NK-92 (cell line): Measurements from ENCODE around the gene SPDYE16.
"Not testable (repeated sequence)": the region's sequence is repeated elsewhere in the genome, so short reads cannot be mapped to it uniquely, and the experiment has no call there.

Experiments used
- DNase-seq: peaks from one replicate; lab custom pipeline; 2025; ENCODE audit not compliant: unreplicated experiment; lab: John Stamatoyannopoulos, UW

The SPDYE16 gene

GRCh38 chr7:76549855-76550248 lies 6.8 kb upstream of the SPDYE16 start:
- not testable (repeated sequence) for DNase-seq

DNA sequence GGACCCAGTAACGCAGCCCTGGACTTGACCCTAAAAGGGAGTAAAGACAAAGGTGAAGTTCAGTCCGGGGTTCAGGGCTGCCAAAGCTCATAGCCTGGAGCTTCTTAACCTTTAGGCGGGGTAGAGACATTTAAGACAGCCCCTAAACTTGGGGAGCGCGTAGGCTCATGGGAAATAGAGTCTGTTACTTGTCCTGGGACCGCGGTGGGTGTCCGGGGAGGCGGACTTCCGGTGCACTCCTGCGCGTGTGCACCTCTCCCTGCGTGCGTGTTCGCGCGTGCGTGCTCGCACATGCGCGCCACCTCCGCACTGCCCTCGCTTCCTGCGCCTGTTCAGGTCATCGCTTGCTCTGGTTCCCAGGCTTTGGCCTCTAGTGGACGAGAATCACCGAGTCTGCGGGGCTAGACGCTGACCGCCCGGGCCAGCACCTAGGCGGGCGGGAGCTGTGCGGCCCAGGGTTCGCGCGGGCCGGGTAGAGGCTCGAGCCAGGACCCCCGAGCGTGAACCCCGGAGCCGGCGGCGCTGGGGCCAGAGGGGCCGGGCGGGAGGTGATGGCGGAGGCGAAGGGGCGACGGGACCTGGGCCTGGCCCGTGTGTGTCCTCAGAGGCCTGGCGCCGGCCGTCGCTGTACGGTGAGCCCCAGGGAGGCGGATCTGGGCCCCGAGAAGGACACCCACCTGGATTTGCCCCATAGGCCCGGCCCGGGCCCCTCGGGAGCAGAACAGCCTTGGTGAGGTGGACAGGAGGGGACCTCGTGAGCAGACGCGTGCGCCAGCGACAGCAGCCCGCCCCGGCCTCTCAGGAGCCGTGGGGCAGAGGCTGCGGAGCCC lies 6.1 kb upstream of the SPDYE16 start:
- peak; percentile 18 for DNase-seq

GRCh38 chr7:76531643-76532042 lies 11.5 kb downstream of the SPDYE16 start:
- DNase-seq: not testable (repeated sequence)

- not testable (repeated sequence) for DNase-seq
These were observed 16.9 kb downstream of the SPDYE16 start for GRCh38 chr7:76526183-76526582.

GRCh38 chr7:76516932-76517331 lies 26.2 kb downstream of the SPDYE16 start:
- not testable (repeated sequence) for DNase-seq

GRCh38 chr7:76515999-76516443 lies 27.1 kb downstream of the SPDYE16 start:
- DNase-seq: no peak

- DNase-seq: no peak
These were observed 27.9 kb downstream of the SPDYE16 start for GRCh38 chr7:76514926-76515771.

DNA sequence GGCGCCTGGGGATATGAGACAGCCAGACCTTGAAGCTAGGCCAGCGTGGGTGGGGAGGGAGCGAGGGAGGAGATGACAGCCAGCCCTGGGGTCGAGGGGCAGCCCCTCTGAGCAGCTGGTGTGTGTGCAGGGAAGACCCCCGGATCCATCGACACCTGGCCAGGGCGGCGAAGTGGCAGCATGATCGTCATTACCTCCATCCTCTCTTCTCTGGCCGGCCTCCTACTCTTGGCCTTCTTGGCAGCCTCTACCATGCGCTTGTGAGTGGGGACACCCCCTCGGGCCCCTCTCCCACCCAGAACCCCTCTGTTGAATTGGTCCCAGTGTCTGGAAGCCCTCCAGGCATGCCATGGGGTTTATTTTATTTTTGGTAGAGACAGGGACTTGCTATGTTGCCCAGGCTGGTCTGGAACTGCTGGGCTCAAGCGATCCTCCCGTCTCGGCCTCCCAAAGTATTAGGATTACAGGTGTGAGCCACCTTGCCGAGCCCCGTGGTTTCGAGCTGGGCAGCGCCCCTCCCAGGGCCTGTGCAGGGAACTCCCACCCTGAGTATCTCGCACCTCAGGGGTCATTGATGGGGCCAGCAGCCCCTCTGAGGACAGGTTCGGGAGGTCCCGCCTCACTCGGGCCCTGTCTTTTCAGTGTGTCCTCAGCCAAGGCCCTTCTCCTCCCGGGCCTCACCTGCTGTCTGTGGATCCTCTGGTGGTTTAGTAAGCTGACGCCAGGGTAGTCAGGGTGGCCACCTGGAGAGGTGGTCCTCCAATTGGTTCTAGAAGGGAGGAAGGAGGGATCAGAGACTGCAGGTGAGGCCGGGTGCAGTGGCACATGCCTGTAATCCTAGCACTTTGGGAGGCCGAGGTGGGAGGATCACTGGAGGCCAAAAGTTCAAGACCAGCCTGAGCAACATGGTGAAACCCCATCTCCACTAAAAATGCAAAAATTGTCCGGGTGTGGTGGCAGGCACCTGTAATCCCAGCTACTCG lies 29.0 kb downstream of the SPDYE16 start:
- no peak for DNase-seq

DNA sequence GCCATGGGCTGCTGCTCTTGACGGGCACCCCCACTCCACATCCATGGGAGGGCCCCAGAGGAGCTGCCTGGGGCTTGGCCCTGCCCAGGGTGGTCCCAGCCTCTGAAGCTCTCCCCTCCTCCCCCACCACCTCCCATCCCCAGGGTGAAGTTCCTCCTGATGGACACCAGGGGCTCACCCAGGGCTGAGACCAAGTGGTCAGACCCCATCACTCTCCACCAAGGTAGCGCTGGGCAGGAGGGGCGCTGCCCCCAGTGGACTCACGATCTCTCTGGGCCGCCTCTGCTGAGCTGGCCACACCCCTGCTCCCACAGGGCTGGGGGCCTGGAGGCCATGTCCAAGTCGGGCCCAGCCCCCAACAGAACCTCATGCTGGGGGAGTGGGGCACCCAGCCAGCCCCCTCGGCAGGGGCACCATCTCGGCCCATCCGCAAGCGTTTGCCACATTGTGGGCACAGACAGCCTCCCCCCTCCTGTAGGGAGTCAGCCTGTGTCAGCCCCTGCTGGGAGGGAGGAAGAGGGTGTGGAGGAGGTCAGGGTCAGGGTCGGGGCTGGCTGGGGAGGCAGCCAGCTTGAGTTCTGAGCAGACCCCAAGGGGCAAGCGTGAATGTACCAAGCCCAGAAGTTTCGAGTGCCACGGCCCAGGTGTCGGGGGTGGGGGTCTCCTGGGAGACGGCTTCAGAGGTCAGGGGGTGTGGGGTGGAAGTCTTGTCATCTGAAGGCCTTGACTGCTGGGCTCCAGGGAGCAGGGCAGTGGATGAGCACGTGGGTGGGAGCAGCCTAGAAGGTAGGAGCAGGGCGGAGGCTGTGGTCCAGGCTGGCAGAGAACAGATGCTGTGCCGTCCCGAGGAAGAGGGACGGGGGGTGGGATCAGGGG lies 29.9 kb downstream of the SPDYE16 start:
- DNase-seq: no peak

- not testable (repeated sequence) for DNase-seq
These were observed 30.9 kb downstream of the SPDYE16 start for GRCh38 chr7:76511911-76512885.

- not testable (repeated sequence) for DNase-seq
These were observed 31.7 kb downstream of the SPDYE16 start for GRCh38 chr7:76511200-76511910.

- no peak for DNase-seq
These were observed 32.9 kb downstream of the SPDYE16 start, which contains the start of gene UPK3B for GRCh38 chr7:76509931-76510877. Gene UPK3B (plus strand): TSS chr7:76510552. CDS start chr7:76510653, 101 bp downstream.

DNA sequence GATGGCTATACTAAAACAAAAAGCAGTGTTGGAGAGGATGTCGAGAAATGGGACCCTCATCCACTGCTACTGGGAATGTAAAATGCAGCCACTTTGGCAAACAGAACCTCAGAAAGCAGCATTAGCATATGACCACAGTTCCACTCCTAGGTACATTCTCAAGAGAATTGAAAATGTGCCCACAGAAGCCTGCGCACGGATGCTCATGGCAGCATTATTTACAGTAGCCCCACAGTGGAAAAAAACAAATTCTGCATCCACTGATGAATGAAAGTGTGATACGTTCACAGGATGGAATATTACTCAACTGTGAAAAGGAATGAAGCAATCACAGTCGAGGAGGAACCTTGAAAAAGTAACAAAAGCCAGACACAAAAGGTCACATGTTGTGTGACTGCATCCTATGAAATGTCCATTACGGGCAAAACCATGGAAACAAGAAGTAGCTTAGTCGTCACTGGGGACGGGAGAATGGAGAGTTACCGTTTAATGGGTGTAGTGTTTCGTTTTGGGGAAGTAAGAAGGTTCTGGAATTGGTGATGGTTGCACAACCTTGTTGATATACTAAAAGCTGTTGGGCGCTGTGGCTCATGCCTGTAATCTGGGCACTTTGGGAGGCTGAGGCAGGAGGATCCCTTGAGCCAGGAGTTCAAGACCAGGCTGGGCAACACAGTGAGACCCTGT lies 35.2 kb downstream of the SPDYE16 start:
- no peak for DNase-seq

GRCh38 chr7:76506643-76507042 lies 36.5 kb downstream of the SPDYE16 start:
- not testable (repeated sequence) for DNase-seq

GRCh38 chr7:76506081-76506440 lies 37.0 kb downstream of the SPDYE16 start:
- no peak for DNase-seq
